Measurements from ENCODE around the gene TMEM9.
"Not testable (repeated sequence)": the region's sequence is repeated elsewhere in the genome, so short reads cannot be mapped to it uniquely, and the experiment has no call there.

TMEM9 gene

GRCh38 chr1:201172999-201173610 is 18.8 kb upstream of the TMEM9 start:
- no peak for DNase-seq (ENCODE audit: low spot score)

GRCh38 chr1:201172326-201172725 is 18.1 kb upstream of the TMEM9 start:
- DNase-seq (ENCODE audit: low spot score) = no peak

GRCh38 chr1:201171063-201172036 is 17.1 kb upstream of the TMEM9 start:
- no peak for DNase-seq (ENCODE audit: low spot score)

GRCh38 chr1:201170533-201171062 is 16.3 kb upstream of the TMEM9 start:
- DNase-seq (ENCODE audit: low spot score) = peak; percentile 89

GRCh38 chr1:201169971-201170532 is 15.8 kb upstream of the TMEM9 start:
- no peak for DNase-seq (ENCODE audit: low spot score)

- no peak for DNase-seq (ENCODE audit: low spot score)
Measured at GRCh38 chr1:201169203-201169602, 14.9 kb upstream of the TMEM9 start.

GRCh38 chr1:201167041-201167991 is 13.0 kb upstream of the TMEM9 start:
- no peak for DNase-seq (ENCODE audit: low spot score)

- DNase-seq (ENCODE audit: low spot score) = no peak
Measured at GRCh38 chr1:201164645-201165044, 10.4 kb upstream of the TMEM9 start.

GRCh38 chr1:201163707-201164106 is 9.4 kb upstream of the TMEM9 start:
- no peak for DNase-seq (ENCODE audit: low spot score)

- not testable (repeated sequence) for DNase-seq (ENCODE audit: low spot score)
Measured at GRCh38 chr1:201163036-201163435, 8.8 kb upstream of the TMEM9 start.

- no peak for DNase-seq (ENCODE audit: low spot score)
Measured at GRCh38 chr1:201157949-201158348, 3.7 kb upstream of the TMEM9 start.

- DNase-seq (ENCODE audit: low spot score) = no peak
Measured at GRCh38 chr1:201156819-201157218, 2.5 kb upstream of the TMEM9 start.

- DNase-seq (ENCODE audit: low spot score) = no peak
Measured at GRCh38 chr1:201156346-201156745, 2.1 kb upstream of the TMEM9 start.

- no peak for DNase-seq (ENCODE audit: low spot score)
Measured at GRCh38 chr1:201155354-201155753, 1.1 kb upstream of the TMEM9 start.

- DNase-seq (ENCODE audit: low spot score) = peak; percentile 52
Measured at GRCh38 chr1:201153474-201154388, 543 bp downstream of the TMEM9 start.

- DNase-seq (ENCODE audit: low spot score) = peak; percentile 60
Measured at GRCh38 chr1:201149400-201149799, 4.9 kb downstream of the TMEM9 start.

- no peak for DNase-seq (ENCODE audit: low spot score)
Measured at GRCh38 chr1:201147396-201148015, 6.8 kb downstream of the TMEM9 start.

- DNase-seq (ENCODE audit: low spot score) = no peak
Measured at GRCh38 chr1:201146626-201147390, 7.5 kb downstream of the TMEM9 start.

- no peak for DNase-seq (ENCODE audit: low spot score)
Measured at GRCh38 chr1:201145816-201146215, 8.5 kb downstream of the TMEM9 start.
